K562 (cell line): ENCODE data around the gene ZNF407. TPM values are rescaled to one million over a fixed set of nuclear protein-coding genes. Genes with fewer than 3 reads are reported as not detected.

Experiments
- EHMT2 ChIP-seq: fragments of 450-650 bp; IDR thresholded peaks from 2 replicates; pipeline ENCODE4 v1.6.1; 2018; ENCODE audit warnings: antibody characterized with exemption
- FOXA1 ChIP-seq: fragments of 450-650 bp; IDR thresholded peaks from 2 replicates; pipeline ENCODE4 v1.6.1; 2016; ENCODE audit warnings: mild to moderate bottlenecking, borderline replicate concordance
- HNRNPK ChIP-seq: fragments of 200-400 bp; formaldehyde crosslinking; IDR thresholded peaks from one replicate; pipeline ENCODE4 v1.6.1; 2018; ENCODE audit warnings: mild to moderate bottlenecking, low read depth, low read length; ENCODE audit not compliant: poor library complexity, severe bottlenecking
- MGA ChIP-seq: fragments of 450-650 bp; IDR thresholded peaks from 2 replicates; pipeline ENCODE4 v1.6.1; 2016; ENCODE audit warnings: mild to moderate bottlenecking, moderate library complexity
- NCOA4 ChIP-seq: fragments of 450-650 bp; IDR thresholded peaks from 2 replicates; pipeline ENCODE4 v1.6.1; 2018; ENCODE audit warnings: mild to moderate bottlenecking; ENCODE audit not compliant: partially characterized antibody
- TFAM ChIP-seq: fragments of 250-450 bp; sonication (Bioruptor Pico); conservative IDR thresholded peaks from 2 replicates; pipeline ENCODE4 v1.5.0; 2021; ENCODE audit warnings: mild to moderate bottlenecking, moderate library complexity
- ZFPM2 ChIP-seq: fragments of 250-450 bp; sonication (Bioruptor Pico); IDR thresholded peaks from 2 replicates; pipeline ENCODE4 v1.5.1; 2022; ENCODE audit warnings: mild to moderate bottlenecking
- polyA plus RNA-seq, 8 experiments: library from polyadenylated mRNA; depleted of rRNA in 4 of 8; stranded (reverse) in 5 of 8; unstranded in 3 of 8; fragments of >200 nt; fragmentation: Nextera tagmentation in 2 of 8; fragmentation: Illumina TruSeq in 1 of 8; extraction: Ambion mirVana in 2 of 8; extraction: Trizol in 1 of 8; gene quantifications; 2 replicates each; pipeline versions ENCODE4 v1.2.1 to v1.2.3, GENCODE V29; 2011 to 2014; ENCODE audit warnings: inconsistent platforms in 1 of 8, missing spikeins in 1 of 8
- total RNA-seq, 7 experiments: library from RNA; depleted of rRNA in 6 of 7; stranded (reverse); fragments of >200 nt in 6 of 7; fragmentation: Illumina TruSeq in 2 of 7; extraction: Trizol in 2 of 7; gene quantifications; 2 replicates each; pipeline versions ENCODE4 v1.2.1 to v1.2.3, GENCODE V29; 2011 to 2021; ENCODE audit warnings: low replicate concordance in 1 of 7

ZNF407 gene
- total and polyA plus RNA-seq, 9 of the 15 experiments (the other 6 are each of a cell fraction or from before 2014, with no cell fraction given) = 0.21 to 5.4 (median 2.3) TPM

- no peak for TF ChIP-seq MGA
- no peak for TF ChIP-seq FOXA1
- no peak for TF ChIP-seq ZFPM2
- no peak for TF ChIP-seq NCOA4
- TF ChIP-seq TFAM = no peak
- TF ChIP-seq HNRNPK = no peak
- no peak for TF ChIP-seq EHMT2
- TF ChIP-seq, all 486 proteins: peak for 0
Measured at GRCh38 chr18:74929110-74929509, 331.4 kb downstream of the ZNF407 start (continued).
